DMS79 treated with DMSO at 0.1 percent for 48 hours (cell line): Measurements from ENCODE around the gene SSU72.
"Not testable (repeated sequence)": the region's sequence is repeated elsewhere in the genome, so short reads cannot be mapped to it uniquely, and the experiment has no call there.

Source experiments
- DNase-seq: peaks from one replicate; lab custom pipeline; 2025; lab: John Stamatoyannopoulos, UW

SSU72 gene

DNA sequence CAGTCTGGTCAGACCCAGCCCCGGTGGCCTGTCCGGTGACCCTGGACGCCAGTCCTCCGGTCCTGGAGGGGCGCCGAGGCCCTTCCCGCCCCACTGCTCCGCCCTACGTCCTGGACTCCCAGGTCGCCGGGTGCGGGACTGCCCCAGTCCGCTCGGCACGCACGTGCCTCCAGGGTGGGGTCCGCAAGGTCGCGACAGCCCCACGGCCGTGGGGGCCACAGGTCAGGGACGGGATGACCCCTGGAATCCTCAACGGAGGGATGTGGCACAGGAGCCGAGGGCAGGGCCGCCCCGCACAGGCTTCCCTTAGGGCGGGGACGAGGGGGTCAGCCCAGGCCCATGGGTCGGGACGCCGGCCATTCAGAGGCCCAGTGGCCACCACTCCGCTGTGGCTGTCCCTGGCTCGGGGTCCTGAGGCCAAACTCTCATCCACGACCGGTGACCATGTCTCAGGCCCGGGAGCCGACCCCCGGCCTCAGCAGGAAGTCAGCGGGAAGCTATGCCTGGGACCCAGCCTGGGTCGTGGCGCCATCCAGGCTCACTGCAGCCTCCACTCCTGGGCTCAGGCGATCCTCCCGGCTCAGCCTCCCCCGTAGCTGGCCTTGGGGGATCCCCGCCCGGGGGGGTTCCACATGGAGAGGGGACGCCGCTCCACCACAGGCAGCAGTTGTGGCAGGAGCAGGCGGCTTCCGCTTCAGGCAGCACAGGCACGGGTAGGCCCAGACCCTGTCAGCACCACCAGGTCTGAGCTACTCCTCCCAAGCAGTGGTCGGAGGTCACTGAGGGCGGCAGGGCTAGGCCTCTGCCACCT, 33.6 kb downstream of the SSU72 start:
- DNase-seq: no peak

DNA sequence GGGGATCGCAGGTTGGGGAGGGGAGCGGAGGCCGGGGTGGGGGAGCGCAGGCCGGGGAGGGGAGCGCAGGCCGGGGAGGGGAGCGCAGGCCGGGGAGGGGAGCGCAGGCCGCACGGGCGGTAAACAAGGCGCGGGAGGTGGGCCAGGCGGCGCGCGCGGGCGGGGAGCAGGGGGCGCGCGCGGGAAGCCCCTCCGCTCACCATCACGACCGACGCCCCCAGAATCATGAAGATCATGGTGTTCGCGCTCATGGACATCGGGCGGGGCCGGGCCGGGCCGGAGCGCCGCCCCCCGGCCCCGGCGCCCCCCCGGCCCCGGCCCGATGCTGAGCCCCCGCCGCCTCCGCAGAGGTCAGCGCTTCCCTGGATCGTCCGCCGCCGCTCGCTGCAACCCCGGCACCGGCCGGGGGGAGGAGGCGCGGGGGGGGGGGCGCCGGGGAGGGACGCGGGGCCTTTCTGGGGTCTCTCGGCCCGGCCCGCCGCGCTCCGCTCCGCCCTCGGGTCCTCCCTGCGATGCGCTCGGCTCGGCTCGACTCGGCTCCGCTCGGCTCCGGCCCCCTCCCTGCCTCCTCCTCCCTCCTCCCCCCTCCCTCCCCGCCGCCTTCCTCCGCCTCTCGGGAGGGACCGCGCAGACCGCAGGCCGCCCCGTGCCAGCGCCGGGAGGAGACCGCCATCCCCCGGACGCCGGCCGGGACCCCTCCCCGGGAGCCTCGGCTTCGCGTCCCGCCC, 34.4 kb downstream of the SSU72 start, which contains the start of gene TMEM240:
TSS of gene TMEM240 (minus strand) at position 535 of the 728 bp plus-strand sequence. CDS start at position 257, 278 bp downstream.
- peak; percentile 48 for DNase-seq

DNA sequence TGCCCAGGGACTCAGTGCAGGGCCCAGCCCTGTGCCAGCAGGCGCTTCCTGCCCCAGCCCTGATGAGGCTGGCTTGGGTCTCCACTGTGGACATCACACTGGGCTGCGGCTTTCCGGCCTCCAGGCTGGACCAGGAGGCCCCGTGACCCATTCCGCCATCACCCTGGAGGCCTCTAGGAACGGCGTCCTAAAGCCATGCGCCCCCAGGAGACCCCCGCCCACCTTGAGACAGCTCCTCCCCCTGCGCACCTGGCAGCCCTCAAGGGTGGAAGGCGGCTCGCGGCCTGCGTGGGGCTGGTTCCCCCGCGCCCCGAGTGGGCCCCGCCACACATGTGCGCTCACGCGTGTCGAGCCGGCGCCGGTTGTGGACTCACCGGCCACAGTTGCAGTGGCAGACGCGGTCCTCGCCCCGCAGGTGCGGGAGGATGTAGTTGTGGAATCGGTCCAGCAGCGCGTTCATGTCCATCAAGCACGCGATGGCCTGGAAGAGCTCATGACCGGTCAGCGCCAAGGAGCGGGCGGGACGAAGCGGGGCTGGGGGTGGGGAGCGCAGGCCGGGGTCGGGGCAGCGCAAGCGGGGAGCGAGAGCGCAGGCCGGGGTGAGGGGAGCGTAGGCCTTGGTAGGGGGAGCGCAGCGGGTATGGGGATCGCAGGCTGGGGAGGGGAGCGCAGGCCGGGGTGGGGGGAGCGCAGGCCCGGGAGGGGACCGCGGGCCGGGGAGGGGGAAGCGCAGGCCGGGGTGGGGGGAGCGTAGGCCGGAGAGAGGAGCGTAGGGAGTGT, 35.2 kb downstream of the SSU72 start:
- no peak for DNase-seq

DNA sequence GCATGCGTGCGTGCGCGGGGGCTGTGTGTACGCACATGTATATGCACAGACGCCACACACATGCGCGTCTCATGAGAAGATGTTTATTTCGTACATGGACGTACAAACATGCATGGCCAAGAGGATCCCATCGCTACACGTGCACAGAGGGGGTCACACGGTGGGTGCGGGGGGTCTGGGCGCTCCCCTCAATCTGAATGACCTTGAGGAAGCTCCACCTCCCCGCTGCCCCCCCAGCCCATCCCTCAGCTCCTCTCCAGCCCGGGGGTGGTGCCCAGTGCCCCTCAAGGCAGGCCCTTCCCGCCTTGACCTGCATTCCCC, 35.7 kb downstream of the SSU72 start:
- DNase-seq: no peak

DNA sequence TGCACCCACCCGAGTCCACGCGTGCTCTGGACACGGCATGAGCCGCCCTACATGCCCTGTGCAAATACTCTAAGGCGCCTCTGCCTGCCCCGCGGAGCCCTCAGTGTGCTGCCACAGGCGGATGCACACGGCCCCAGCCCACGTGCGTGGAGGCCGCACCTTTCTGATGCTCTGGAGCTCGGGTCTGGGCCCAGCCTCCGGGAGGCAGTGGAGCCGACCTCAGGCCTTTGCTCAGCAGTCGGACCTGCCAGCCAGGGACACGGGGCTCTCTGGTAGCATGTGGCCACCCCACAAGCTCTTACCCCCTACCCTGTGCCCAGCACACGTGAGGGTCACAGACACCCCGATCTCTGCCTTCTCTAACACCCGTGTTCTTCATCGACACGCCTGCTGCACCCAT, 36.3 kb downstream of the SSU72 start:
- no peak for DNase-seq

DNA sequence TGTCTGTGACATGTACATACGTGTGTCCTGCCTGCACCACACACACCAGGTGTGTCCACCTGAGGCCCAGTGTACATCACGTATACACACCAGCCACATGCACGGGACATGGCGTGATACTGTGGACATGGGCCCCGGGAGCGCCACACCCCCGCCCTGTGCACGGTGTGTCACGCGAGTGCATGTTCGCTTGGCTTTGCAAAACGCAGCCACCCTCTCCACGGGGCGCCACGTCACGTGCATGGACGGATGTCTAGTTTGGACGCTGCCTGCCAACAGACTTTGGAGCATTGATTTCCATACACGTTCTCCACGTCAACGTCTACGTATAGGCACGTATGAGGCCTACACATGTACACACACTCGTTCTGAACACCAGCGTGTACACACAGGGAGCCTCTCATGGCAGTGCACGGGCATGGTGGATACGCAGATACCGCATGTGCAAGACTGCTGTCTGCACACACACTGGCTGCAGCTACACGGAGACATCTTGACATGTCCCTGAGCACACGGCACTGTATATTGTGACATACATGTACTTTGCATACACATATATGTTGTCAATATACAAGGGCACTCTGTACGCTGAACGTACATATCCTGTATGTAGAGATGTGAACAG, 36.9 kb downstream of the SSU72 start:
- DNase-seq: no peak

DNA sequence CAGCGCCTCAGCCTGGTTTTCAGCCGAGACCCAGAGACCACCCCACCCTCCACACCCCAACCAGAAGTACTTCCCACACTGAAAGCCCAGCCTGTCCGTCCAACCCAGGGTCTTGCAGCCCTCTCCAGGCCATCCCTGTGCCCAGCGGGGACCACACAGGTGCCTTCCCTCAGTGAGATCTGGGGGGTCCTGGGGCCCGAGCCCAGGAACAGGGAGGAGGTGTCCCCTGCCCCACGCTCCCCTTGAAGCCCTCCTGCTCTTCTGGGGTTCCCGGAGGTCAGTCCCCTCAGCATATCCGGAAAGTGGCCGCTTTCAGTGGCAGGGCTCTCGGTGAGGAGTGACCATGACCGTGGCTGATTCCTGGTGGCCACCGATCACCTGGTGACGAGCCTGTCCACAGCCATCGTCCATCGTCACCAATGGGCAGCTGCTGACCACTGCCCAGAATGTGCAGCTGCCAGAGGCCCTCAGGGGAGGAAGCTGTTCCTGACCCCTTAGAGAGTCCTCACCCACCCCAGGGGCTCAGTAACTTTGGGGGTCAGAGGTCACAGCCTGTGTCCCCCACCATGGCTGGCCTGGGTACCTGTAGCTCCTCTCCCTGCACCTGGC, 37.6 kb downstream of the SSU72 start:
- DNase-seq: no peak

DNA sequence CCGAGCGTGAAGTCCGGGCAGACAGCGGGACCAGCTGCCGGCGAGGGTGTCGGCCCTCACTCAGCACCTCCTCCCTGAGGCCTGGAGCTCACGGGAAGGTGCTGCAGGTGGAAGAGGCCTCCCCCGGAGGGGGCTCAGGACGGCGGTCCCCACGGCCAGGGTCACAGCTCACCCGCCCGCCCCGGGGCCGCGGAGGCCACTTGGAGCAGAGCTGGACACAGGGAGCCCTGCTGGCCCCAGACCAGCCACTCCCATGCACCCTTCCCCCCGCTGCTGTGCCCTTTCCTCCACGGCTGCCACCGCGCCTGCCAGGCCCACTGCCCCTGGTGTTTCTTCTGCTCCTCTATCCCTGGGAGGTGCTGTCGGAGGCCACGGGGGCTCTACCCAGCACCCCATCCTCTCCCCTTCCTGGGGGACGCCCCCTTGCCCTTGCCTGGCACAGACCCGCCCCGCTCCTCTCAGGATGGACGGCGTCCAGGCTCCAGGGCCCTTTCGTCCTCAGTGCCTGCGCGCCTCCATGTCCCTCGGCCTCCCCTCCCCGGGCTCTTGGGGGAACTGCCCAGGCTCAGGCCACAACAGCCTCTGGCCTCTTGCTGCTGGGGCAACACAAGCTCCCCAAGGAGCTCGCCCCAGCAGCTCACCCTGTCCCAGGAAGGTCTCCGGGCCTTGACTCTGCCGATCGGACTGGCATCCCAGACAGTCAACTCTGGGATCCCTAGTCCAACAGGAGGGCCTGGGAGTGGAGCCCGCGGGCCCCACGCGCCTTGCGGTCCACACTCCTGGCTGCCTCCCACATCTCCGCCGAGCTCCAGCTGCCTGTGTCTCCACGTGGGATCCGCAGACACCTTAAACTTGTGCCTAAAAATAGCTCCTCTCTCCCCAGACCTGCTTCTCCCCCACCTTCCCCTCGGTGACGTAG, 38.4 kb downstream of the SSU72 start:
- no peak for DNase-seq

DNA sequence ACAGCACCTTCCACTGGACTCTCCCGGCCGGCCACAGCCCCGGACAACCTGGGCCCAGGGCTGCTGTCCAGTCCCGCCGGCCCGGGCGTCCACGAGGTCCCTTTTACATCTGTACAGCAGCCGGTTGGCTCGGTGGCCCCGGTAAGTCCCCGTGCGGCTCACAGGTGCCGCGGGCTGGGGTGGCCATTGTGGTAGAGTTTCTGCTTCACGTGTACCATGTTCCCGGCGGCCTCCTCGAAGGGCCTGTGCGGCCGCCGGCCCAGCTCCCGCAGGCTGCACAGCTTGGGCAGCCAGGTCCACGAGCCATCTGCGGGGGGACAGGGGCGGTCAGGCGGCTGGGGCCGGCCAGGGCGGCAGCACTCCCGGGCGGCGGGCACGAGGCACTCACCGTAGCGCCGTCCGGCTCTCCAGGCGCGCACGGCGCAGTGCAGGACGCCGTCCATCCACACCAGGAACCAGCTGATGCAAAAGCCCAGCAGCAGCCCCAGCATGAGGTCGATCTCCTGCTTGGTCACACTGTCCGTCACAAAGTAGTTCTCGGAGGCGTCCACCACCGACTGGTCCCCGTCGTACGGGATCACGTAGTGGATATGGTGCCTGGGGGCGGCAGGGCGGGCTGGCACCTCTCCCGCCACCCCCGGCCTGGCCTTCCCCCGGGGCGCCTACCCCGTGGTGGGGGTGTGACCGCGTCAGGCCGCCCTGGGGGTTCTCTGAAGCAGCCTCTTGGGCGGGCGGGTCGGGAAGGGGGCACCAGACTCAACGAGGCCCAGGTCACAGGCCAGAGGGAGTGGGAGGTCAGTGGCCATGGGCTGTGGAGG, 39.3 kb downstream of the SSU72 start:
- DNase-seq: no peak

DNA sequence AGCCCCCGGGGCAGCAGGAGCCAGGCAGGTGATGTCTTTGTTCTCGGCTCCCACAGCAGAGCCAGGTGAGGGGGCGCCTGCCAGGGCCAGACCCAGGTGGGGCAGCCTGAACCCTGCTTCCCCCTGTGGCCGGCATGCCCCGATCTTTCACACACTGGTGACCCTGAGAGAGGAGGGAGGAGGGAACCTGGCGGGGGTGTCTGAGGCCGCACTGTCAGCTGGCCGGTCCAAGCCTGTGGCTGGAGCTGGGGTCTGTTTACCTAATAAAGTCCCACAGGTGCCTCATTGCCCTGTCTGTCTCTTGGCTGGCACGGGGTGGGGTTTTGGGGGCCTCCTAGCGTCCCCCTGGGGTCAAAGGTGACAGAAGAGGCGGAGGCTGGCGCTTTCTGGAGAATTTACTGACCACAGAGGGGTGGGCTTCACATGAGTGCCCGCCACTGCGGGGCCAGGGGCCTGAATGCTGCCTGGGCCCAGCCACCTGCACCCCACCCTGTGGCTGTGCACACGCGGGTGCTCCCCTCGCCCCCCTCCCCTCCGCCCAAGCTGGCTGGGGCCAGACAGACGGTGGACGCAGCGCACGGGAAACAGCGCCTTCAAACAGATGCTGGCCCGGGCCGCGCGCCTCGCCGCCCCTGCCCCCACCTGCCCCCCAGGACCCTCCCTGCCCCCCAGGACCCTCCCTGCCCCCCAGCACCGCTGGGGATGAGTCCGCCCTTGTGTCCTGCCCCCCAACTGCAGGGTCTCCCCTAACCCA, 40.1 kb downstream of the SSU72 start:
- DNase-seq: no peak

DNA sequence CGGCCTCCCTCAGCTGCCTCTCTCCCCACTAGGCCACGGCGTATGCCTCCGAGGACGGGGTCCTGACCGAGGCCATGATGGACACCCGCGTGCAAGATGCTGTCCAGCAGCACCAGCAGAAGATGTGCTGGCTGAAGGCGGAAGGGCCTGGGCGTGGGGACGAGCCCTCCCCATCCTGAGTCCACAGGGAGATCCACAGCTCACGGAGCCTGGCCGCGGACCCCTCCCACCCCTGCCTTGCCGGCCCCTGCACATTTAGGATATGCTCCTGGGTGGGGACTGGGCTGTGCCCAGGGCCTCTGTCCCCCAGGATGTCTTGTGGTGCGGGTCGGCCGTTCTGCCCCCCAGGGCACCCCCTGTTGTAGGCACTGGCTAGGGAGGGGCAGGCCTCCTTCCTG, 40.8 kb downstream of the SSU72 start:
- not testable (repeated sequence) for DNase-seq

DNA sequence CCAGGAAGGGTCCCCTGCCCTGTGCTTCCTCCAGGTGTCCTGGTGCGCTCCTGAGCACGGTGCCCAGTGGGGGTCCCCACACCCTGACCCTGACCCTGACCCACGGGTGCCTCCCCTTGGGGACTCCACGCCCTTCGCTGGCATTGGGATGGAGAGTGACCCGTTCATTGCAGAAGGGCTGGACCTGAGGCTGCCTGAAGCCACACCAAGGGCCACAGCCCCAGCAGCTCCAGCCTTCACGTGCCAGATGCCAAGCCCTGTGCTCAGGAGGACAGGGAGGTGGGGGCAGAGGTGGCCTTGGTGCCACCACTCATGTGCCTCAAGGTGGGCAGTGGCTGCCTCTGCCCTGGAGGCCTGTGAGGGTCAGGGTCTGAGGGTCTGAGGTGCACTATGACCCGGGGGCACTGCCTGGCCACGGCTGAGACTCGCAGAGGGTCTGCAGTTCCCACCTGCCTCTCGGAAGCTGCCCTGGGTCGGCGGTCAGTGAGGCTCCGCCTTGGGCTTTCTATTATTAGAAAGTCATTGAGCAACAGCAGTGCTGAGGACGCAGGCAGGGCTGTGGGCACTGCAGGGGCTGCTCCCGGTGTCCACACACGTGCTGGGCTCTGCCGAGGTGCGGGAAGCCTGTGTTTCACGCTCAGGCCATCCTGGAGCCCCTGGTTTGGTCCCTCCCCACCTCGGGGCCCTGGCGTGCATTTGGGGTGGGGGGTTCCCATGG, 41.3 kb downstream of the SSU72 start:
- DNase-seq: not testable (repeated sequence)

DNA sequence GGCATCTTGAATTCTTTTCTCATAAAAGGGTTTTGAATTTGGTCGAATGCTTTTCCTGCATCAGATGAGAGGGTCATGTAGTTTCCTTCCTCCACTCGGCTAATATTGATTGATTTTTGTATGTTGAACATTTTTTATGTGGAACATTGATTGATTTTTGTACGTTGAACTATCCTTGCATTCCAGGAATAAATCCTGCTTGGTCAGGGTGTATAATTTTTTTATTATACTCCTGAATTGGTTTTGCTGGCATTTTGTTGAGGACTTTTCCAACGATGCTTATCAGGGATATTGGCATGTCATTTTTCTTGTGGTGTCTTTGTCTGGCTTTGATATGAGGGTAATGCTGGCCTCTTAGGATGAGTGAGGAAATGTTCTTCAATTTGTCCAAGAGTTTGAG, 42.7 kb downstream of the SSU72 start:
- no peak for DNase-seq

DNA sequence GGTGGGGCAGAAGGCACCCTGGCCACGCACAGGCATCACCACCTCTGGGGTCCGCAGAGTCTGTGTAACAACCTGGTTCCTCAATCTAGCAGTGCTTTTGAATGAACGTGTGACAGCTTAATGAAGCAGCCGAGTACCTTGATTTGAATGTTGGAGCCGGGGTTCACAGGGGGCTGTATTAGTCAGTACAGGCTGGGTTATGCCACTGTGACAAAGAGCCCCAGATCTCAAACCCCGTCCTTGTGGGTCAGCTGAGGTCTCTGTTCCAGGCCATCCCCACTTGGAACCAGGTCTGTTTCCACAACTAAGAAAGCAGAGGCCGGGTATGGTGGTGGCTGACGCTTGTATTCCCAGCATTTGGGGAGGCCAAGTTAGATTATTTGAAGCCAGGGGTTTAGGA, 44.7 kb downstream of the SSU72 start:
- DNase-seq: no peak

DNA sequence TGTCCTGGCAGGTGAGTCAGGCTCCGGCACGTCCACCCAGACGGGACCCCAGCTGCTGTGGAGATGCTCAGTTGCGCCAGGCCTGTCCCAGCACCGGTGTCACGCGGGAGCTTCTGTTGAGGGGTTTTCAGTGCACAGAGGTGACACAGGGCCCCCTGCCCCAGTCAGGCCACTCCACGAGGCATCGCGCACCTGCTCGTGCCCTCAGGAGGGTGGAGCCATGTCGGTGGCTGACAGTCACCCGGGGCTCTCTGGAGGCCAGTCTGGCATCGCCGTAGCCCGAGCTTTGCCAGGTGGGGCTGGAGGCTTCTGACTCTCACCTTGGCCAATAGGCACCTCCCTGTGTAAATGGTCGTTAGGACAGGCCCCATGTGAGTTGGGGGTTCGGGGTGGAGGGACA, 45.3 kb downstream of the SSU72 start:
- no peak for DNase-seq

DNA sequence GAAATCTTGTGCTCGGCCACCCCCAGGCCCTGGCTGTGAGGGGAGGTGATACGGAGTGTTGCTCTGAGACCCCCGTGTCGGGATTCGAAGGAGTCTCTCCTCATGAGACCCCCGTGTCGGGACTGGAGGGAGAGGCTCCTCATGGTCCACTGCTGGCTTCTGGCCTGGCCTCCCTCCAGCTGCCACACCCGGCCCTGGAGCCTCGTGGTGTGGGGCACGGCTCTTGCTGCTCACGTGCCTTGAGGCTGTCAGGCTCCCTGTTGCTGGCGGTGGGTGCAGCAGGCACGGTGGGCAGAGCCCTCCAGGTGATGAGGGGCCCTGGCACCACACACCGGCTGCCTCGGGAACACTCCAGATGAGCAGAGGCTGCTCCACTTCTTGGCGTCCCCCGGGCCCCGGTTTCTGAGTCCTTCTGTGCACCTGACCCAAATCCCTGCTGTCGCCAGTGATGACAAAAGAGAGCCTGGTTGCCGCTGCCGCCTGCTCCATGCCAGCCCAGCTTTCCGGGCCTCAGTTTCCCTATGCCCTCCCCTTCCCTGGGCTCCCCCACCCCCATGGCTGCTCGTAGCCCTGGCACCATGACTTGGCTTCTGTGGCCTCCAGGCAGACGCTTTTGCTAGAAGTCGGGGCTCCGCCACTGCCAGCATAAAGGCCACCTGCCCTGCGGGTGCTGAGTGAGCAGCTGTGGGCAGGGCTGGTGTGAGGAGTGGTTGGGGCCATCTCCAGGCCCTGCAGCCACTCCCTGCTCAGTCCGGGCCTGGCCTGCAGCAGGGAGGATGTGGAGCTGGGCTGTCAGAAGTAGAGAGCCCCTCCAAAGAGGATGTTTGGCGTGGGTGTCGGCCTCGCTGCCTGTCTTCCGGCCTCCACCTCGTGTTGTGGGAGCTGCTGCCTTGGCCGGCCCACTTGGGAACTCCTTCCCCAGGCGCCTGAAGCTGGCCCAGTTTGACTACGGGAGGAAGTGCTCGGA, 46.1 kb downstream of the SSU72 start:
- no peak for DNase-seq

DNA sequence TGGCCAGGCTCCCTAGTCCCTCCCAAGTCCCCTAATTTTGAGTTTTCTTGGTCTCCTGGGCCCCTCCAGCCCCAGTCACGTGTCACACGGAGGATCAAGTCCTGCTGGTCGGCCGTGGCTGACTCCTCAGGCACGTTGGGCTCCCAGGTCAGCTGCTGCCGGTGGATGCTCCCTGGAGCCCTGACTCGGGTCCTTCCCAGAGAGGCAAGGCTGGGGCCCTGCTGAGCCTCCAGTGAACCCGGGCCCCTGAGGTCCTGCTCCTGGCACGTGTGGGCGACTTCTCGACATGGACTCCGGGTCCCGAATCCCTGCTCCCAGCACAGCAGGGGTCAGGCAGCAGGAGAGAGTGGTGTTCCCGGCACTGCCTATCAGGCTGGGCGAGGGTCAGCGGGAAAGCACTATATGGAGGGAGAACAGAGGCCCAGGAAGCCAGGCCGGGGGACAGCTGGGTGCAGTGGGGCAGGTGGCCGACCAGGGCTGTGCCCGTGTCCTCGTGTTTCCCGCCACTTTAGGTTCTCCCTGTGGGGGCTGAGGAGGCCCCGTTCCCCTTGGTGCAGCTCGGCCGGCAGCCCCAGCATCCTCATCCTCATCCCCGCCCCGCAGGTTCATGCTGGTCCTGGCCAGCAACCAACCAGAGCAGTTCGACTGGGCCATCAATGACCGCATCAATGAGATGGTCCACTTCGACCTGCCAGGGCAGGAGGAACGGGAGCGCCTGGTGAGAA, 47.4 kb downstream of the SSU72 start:
- no peak for DNase-seq
